OCI-LY1 (cell line): ENCODE measurements around the gene CCDC81.

ENCODE experiments used
- H2AFZ ChIP-seq: fragments of 200-600 bp; sonication (generic), shearing (Covaris generic); 2 replicates; pipeline ENCODE4 v1.6.0; 2014; ENCODE audit warnings: antibody characterized with exemption, mild to moderate bottlenecking, low read length
- H3F3A ChIP-seq: fragments of 200-600 bp; sonication (generic), shearing (Covaris generic); 2 replicates; pipeline ENCODE4 v1.6.0; 2014; ENCODE audit warnings: mild to moderate bottlenecking, antibody characterized with exemption, low read length, moderate library complexity; ENCODE audit not compliant: insufficient read depth
- H3K27ac ChIP-seq: fragments of 200-600 bp; sonication (generic); 2 replicates; pipeline ENCODE4 v1.5.1; 2014; ENCODE audit warnings: low read length, mixed run types, mild to moderate bottlenecking, low read depth; ENCODE audit not compliant: poor library complexity, severe bottlenecking
- H3K27me3 ChIP-seq: fragments of 200-600 bp; sonication (generic); 2 replicates; pipeline ENCODE4 v1.6.0; 2014; ENCODE audit warnings: antibody characterized with exemption, mild to moderate bottlenecking, low read length, moderate library complexity; ENCODE audit not compliant: insufficient read depth
- H3K36me3 ChIP-seq: fragments of 200-600 bp; sonication (generic); 2 replicates; pipeline ENCODE4 v1.6.1; 2014; ENCODE audit warnings: mild to moderate bottlenecking, antibody characterized with exemption, low read length, moderate library complexity, mixed read lengths; ENCODE audit not compliant: insufficient read depth
- H3K4me1 ChIP-seq: fragments of 200-600 bp; sonication (generic); 2 replicates; pipeline ENCODE4 v1.5.1; 2014; ENCODE audit warnings: mild to moderate bottlenecking, low read length, moderate library complexity; ENCODE audit not compliant: insufficient read depth, severe bottlenecking
- H3K4me2 ChIP-seq: fragments of 200-600 bp; sonication (generic), shearing (Covaris generic); 2 replicates; pipeline ENCODE4 v1.6.1; 2014; ENCODE audit warnings: low read length
- H3K4me3 ChIP-seq: fragments of 200-600 bp; sonication (generic); 2 replicates; pipeline ENCODE4 v1.5.1; 2014; ENCODE audit warnings: low read length, low read depth, mild to moderate bottlenecking, mixed read lengths; ENCODE audit not compliant: poor library complexity, severe bottlenecking
- H3K79me2 ChIP-seq: fragments of 200-600 bp; shearing (Covaris generic); 2 replicates; pipeline ENCODE4 v1.6.1; 2016; ENCODE audit warnings: mixed run types, low read length, mixed read lengths; ENCODE audit not compliant: insufficient read depth
- H3K9ac ChIP-seq: fragments of 200-600 bp; sonication (generic), shearing (Covaris generic); 2 replicates; pipeline ENCODE4 v1.6.1; 2014; ENCODE audit warnings: mild to moderate bottlenecking, low read length, mixed read lengths
- H3K9me2 ChIP-seq: fragments of 200-600 bp; sonication (generic), shearing (Covaris generic); 2 replicates; pipeline ENCODE4 v1.6.1; 2014; ENCODE audit warnings: low read depth, mild to moderate bottlenecking, low read length, mixed read lengths
- H3K9me3 ChIP-seq: fragments of 200-600 bp; shearing (Covaris generic); 2 replicates; pipeline ENCODE4 v1.6.1; 2014; ENCODE audit warnings: low read length, mixed read lengths
- H4K20me1 ChIP-seq: fragments of 200-600 bp; sonication (generic), shearing (Covaris generic); 2 replicates; pipeline ENCODE4 v1.6.0; 2016; ENCODE audit warnings: mild to moderate bottlenecking, low read length; ENCODE audit not compliant: insufficient read depth
- EZH2 ChIP-seq: fragments of 200-600 bp; sonication (generic), shearing (Covaris generic); IDR thresholded peaks from 2 replicates; pipeline ENCODE4 v1.8.0; 2017; ENCODE audit warnings: borderline replicate concordance, mixed run types, mild to moderate bottlenecking, antibody characterized with exemption, low read length, moderate library complexity, mixed read lengths
- TF ChIP-seq, protein P1 (sequence below): fragments of 200-600 bp; sonication (generic), shearing (Covaris generic); IDR thresholded peaks from 2 replicates; pipeline ENCODE4 v1.5.1; 2017; ENCODE audit warnings: mild to moderate bottlenecking, antibody characterized with exemption, low read length, moderate library complexity, mixed read lengths

The CCDC81 gene

DNA sequence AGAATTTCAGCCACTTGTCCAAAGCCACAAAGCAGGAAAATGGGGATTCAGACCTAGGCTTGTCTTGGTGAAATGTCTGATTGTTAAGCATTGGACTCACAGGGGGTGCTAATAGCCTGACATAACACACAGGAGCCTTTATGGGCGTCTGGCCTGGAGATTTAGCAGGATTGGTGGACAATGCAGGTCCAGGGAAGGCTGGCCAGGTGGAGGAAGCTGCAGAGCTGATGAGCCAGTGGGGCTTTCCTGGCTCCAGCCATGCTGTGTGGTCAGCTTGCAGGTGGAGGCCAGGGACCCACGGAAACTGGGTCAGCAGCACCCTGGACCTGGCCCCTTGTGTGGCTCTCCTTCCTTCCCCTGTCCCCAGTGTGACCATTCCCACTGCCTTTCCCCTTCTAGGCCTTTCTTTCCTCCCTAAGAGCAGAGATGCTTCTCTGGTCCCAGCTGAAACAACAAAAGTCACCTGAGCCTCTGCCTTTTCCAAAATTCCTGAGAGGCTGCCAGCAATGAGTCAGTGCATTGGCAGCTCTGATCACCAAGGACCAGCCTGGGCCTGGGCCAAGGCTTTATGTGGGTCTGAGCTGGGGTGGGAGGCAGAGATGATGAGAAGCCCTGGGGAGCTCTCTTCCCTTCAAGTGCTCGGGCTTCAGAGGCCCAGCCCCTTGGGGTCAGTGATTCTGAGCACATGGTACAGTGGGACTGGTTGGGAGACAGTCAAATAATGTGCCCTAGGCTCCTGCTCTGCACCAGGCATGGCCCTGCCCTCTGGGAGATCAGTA is 85.2 kb downstream of the CCDC81 start:
- no peak overlapping the region for H3K27ac ChIP-seq
- H2AFZ ChIP-seq: no peak overlapping the region
- no peaks in the 10 kb centered on the region for H3K9me3 ChIP-seq
- H4K20me1 ChIP-seq: no peaks in the 10 kb centered on the region
- no peaks in the 10 kb centered on the region for H3K9me2 ChIP-seq
- no peaks in the 10 kb centered on the region for H3K36me3 ChIP-seq
- H3K4me1 ChIP-seq: no peaks in the 10 kb centered on the region
- no peak overlapping the region for H3K4me3 ChIP-seq
- H3K4me2 ChIP-seq: no peak overlapping the region
- no peak overlapping the region for H3K9ac ChIP-seq
- TF ChIP-seq EZH2: no peak
- TF ChIP-seq, protein P1, sequence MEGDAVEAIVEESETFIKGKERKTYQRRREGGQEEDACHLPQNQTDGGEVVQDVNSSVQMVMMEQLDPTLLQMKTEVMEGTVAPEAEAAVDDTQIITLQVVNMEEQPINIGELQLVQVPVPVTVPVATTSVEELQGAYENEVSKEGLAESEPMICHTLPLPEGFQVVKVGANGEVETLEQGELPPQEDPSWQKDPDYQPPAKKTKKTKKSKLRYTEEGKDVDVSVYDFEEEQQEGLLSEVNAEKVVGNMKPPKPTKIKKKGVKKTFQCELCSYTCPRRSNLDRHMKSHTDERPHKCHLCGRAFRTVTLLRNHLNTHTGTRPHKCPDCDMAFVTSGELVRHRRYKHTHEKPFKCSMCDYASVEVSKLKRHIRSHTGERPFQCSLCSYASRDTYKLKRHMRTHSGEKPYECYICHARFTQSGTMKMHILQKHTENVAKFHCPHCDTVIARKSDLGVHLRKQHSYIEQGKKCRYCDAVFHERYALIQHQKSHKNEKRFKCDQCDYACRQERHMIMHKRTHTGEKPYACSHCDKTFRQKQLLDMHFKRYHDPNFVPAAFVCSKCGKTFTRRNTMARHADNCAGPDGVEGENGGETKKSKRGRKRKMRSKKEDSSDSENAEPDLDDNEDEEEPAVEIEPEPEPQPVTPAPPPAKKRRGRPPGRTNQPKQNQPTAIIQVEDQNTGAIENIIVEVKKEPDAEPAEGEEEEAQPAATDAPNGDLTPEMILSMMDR: no peak
- H3F3A ChIP-seq: no peaks in the 10 kb centered on the region
- no peaks in the 10 kb centered on the region for H3K27me3 ChIP-seq
- no peaks in the 10 kb centered on the region for H3K79me2 ChIP-seq

DNA sequence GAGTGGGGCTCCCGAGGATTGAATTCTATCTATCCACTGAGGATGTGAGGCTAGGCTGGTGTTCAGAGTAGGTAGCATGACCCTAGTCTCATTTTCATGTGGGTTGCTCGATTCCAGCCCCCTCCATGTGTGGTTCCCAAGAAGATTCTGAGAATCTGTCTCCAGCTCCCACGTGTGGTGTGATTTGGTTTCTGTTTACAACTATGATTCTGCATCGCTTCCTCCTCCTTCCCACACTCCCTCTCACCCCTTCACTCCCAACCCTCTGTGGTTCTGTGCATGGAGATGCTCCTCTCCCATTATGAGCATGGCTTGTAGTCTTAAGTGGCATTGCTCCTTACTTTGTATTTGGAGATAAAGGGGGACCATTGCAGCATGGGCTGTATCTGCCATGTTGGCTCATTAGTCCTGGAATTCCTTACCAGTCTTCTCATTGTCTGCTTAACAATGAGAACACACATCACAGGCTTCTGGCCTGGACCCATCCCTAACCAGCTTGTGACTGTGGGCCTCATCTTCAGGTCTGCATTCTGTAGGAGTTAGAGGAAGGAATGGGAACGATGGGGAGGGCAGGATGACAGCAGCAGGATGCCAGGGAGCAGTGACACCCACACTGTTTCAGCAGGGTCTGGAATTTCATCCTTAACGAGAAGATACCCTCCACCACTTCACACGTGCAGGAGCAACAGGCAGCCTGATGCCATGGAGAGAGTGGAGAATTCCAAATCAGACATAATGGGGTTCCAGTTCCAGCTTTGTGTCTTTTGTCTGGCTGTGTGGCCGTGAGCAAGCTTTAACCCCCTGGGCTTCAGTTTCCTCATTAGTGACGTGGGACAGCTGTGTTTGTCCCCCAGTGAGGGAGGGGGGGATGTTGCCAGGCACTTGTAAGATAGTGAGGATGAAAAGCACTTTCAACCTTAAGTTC is 86.0 kb downstream of the CCDC81 start:
- no peaks in the 10 kb centered on the region for H3K4me1 ChIP-seq
- no peaks in the 10 kb centered on the region for H3K36me3 ChIP-seq
- no peaks in the 10 kb centered on the region for H3K27me3 ChIP-seq
- H3K9me3 ChIP-seq: no peaks in the 10 kb centered on the region
- no peaks in the 10 kb centered on the region for H3K79me2 ChIP-seq
- no peak overlapping the region for H3K27ac ChIP-seq
- H2AFZ ChIP-seq: no peak overlapping the region
- H3K9me2 ChIP-seq: no peaks in the 10 kb centered on the region
- TF ChIP-seq EZH2: no peak
- TF ChIP-seq, protein P1: no peak
- H3K4me3 ChIP-seq: no peak overlapping the region
- no peak overlapping the region for H3K4me2 ChIP-seq
- H4K20me1 ChIP-seq: no peaks in the 10 kb centered on the region
- no peak overlapping the region for H3K9ac ChIP-seq
- H3F3A ChIP-seq: no peaks in the 10 kb centered on the region

DNA sequence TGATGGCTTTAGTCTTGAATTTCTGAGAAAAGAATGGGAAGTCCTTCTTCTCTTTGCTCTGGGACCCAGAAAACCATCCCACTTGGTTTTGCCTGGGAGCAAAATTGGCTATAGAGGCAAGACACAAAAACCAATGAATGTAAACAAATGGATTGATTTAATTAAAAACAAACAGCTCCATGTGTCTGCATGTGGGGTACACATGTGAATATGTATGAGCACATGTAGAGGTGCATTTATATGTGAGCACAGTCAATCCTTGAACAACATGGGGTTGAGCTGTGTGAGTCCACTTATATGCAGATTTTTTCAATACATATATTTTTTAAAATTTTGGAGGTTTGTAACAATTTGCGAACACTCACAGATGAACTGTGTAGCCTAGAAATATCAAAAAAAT is 87.2 kb downstream of the CCDC81 start:
- no peaks in the 10 kb centered on the region for H3K79me2 ChIP-seq
- no peaks in the 10 kb centered on the region for H3K9me3 ChIP-seq
- no peaks in the 10 kb centered on the region for H3K27me3 ChIP-seq
- no peaks in the 10 kb centered on the region for H3K9me2 ChIP-seq
- no peaks in the 10 kb centered on the region for H3F3A ChIP-seq
- no peak overlapping the region for H3K9ac ChIP-seq
- H3K27ac ChIP-seq: no peak overlapping the region
- no peak for TF ChIP-seq EZH2
- TF ChIP-seq, protein P1: no peak
- no peak overlapping the region for H3K4me3 ChIP-seq
- no peak overlapping the region for H2AFZ ChIP-seq
- no peaks in the 10 kb centered on the region for H3K4me1 ChIP-seq
- no peak overlapping the region for H3K4me2 ChIP-seq
- no peaks in the 10 kb centered on the region for H4K20me1 ChIP-seq
- no peaks in the 10 kb centered on the region for H3K36me3 ChIP-seq
